Natural killer cell (primary cell): ENCODE results near the gene RBP4. TPM values are rescaled to one million over a fixed set of nuclear protein-coding genes. Genes with fewer than 3 reads are reported as not detected.

ENCODE experiments used
- ATAC-seq, 3 donors: fragments of 150-1000 bp in 2 of 3; fragments of 200-7000 bp in 1 of 3; cut with Tn5 transposase; 1 replicate in 1 of 3; 2 replicates in 2 of 3; pipeline ENCODE4 v1.10.0; 2021; ENCODE audit warnings: mild to moderate bottlenecking in 2 of 3, moderate library complexity in 2 of 3
- DNase-seq, 2 donors: peaks; one replicate each; pipeline versions ENCODE4 v3.0.0 to v3.0.0-alpha.2; 2013 to 2021; ENCODE audit warnings: mixed read lengths in 1 of 2
- H3K27ac ChIP-seq: one replicate; pipeline ENCODE4 v1.5.1; 2013; ENCODE audit warnings: mild to moderate bottlenecking, low read length
- H3K27me3 ChIP-seq: one replicate; pipeline ENCODE4 v1.6.1; 2013; ENCODE audit warnings: low read length; ENCODE audit not compliant: control insufficient read depth, insufficient read depth
- H3K36me3 ChIP-seq: one replicate; pipeline ENCODE4 v1.6.1; 2013; ENCODE audit warnings: low read length; ENCODE audit not compliant: control insufficient read depth, insufficient read depth
- H3K4me1 ChIP-seq: one replicate; pipeline ENCODE4 v1.6.1; 2013; ENCODE audit warnings: low read length; ENCODE audit not compliant: control insufficient read depth, insufficient read depth
- H3K4me3 ChIP-seq: one replicate; pipeline ENCODE4 v1.5.1; 2013; ENCODE audit warnings: low read length
- H3K9me3 ChIP-seq: one replicate; pipeline ENCODE4 v1.6.1; 2013; ENCODE audit warnings: low read length; ENCODE audit not compliant: control insufficient read depth, insufficient read depth
- H3K27ac Mint-ChIP-seq, 2 donors: one replicate each; pipeline ENCODE4 v1.8.0; 2022; ENCODE audit warnings: mild to moderate bottlenecking in 2 of 2, mixed read lengths in 2 of 2, moderate library complexity in 1 of 2
- H3K27me3 Mint-ChIP-seq, 2 donors: one replicate each; pipeline ENCODE4 v1.8.0; 2022; ENCODE audit warnings: low read depth in 2 of 2, mixed read lengths in 2 of 2
- H3K36me3 Mint-ChIP-seq: one replicate; pipeline ENCODE4 v1.8.0; 2022; ENCODE audit warnings: mixed read lengths
- H3K4me1 Mint-ChIP-seq, 2 donors: one replicate each; pipeline ENCODE4 v1.8.0; 2022; ENCODE audit warnings: mixed read lengths in 2 of 2
- H3K4me3 Mint-ChIP-seq: one replicate; pipeline ENCODE4 v1.8.0; 2022; ENCODE audit warnings: mild to moderate bottlenecking, moderate library complexity, mixed read lengths
- H3K9me3 Mint-ChIP-seq, 2 donors: one replicate each; pipeline ENCODE4 v1.8.0; 2022; ENCODE audit warnings: mixed read lengths in 2 of 2
- WGBS: methylation state at CpG from one replicate; pipeline ENCODE4 v1.1.7; 2013; ENCODE audit warnings: missing lambda C conversion rate; ENCODE audit not compliant: insufficient coverage; 5-methylcytosine and 5-hydroxymethylcytosine counted together
- intact Hi-C: fragments of 100-400 bp; cut with micrococcal nuclease; formaldehyde crosslinking; loops from one replicate; pipeline ENCODE4 v1.14.2; 2022
- total RNA-seq, 4 donors: library from RNA; stranded (reverse); fragments of 120-200 nt in 1 of 4; gene quantifications; one replicate each; pipeline versions ENCODE4 v1.2.3 to v1.2.4, GENCODE V29; 2013 to 2022
- TF ChIP-seq, protein P1 (sequence below): fragments of 200-600 bp; IDR thresholded peaks from one replicate; pipeline ENCODE4 v1.8.0; 2022; ENCODE audit warnings: antibody characterized with exemption

The RBP4 gene
- total RNA-seq, 3 donors from 2014 or later (not counting 1 experiment from before 2014, with no cell fraction given) = not detected

GRCh38 chr10:93629647-93630305 lies 28.7 kb upstream of the RBP4 start:
- Mint-ChIP-seq H3K27me3 (peaks cover 0 to 18% of the 10 kb centered on the region in 2 donors), H3K9me3 (no peaks in the 10 kb centered on the region), H3K4me3 (no peak overlapping the region), H3K4me1 (no peaks in the 10 kb centered on the region), H3K27ac (no peak overlapping the region), H3K36me3 (no peaks in the 10 kb centered on the region)
- no peak overlapping the region for H3K27ac ChIP-seq
- DNase-seq (no peak), ATAC-seq (no peak)
- H3K9me3 ChIP-seq = no peaks in the 10 kb centered on the region
- H3K4me1 ChIP-seq = no peaks in the 10 kb centered on the region
- intact Hi-C loops = no loop called here
- no peaks in the 10 kb centered on the region for H3K36me3 ChIP-seq
- 73% methylated on average over 7 of the region's 7 CpGs for WGBS
- H3K27me3 ChIP-seq = no peaks in the 10 kb centered on the region
- TF ChIP-seq, protein P1, sequence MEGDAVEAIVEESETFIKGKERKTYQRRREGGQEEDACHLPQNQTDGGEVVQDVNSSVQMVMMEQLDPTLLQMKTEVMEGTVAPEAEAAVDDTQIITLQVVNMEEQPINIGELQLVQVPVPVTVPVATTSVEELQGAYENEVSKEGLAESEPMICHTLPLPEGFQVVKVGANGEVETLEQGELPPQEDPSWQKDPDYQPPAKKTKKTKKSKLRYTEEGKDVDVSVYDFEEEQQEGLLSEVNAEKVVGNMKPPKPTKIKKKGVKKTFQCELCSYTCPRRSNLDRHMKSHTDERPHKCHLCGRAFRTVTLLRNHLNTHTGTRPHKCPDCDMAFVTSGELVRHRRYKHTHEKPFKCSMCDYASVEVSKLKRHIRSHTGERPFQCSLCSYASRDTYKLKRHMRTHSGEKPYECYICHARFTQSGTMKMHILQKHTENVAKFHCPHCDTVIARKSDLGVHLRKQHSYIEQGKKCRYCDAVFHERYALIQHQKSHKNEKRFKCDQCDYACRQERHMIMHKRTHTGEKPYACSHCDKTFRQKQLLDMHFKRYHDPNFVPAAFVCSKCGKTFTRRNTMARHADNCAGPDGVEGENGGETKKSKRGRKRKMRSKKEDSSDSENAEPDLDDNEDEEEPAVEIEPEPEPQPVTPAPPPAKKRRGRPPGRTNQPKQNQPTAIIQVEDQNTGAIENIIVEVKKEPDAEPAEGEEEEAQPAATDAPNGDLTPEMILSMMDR = no peak
- no peak overlapping the region for H3K4me3 ChIP-seq

DNA sequence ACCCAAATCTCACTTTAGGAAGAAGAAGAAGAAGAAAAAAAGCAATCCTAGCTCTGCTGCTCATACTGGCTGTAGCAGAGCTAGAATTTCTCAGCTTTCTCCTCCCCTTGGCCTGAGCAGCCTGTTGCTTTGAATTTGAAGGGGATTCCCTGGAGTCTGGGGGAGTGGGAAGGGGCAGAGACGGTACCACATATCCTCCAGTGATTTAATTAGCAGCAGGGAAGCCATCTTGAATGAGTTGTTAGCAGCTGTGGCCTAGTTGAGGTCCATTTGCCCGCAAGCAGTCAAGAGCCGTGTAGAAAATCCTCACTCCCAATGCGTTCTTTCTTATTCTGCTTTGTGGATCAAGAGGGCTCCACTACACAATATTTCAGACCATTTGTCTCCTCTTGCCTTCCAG lies 27.8 kb upstream of the RBP4 start:
- H3K36me3 Mint-ChIP-seq = no peaks in the 10 kb centered on the region
- H3K27ac Mint-ChIP-seq = no peak overlapping the region
- intact Hi-C loops = no loop called here
- TF ChIP-seq, protein P1 = no peak
- H3K4me3 ChIP-seq = no peak overlapping the region
- no peak for DNase-seq
- H3K9me3 ChIP-seq = no peaks in the 10 kb centered on the region
- no peaks in the 10 kb centered on the region for H3K9me3 Mint-ChIP-seq
- no peaks in the 10 kb centered on the region for H3K4me1 Mint-ChIP-seq
- 91% methylated on average over 4 of the region's 4 CpGs for WGBS
- H3K27me3 Mint-ChIP-seq = peaks cover 0 to 12% of the 10 kb centered on the region in 2 donors
- H3K36me3 ChIP-seq = no peaks in the 10 kb centered on the region
- H3K4me1 ChIP-seq = no peaks in the 10 kb centered on the region
- ATAC-seq = no peak
- H3K4me3 Mint-ChIP-seq = no peak overlapping the region
- H3K27ac ChIP-seq = no peak overlapping the region
- no peaks in the 10 kb centered on the region for H3K27me3 ChIP-seq

GRCh38 chr10:93622942-93623341 lies 21.9 kb upstream of the RBP4 start:
- intact Hi-C loops = no loop called here
- ATAC-seq = no peak
- DNase-seq = no peak
- H3K36me3 Mint-ChIP-seq = no peaks in the 10 kb centered on the region
- Histone ChIP-seq H3K4me3 (no peak overlapping the region), H3K4me1 (no peaks in the 10 kb centered on the region), H3K27ac (no peak overlapping the region), H3K36me3 (no peaks in the 10 kb centered on the region), H3K27me3 (no peaks in the 10 kb centered on the region), H3K9me3 (no peaks in the 10 kb centered on the region)
- peaks cover 2 to 13% of the 10 kb centered on the region in 2 donors for H3K27me3 Mint-ChIP-seq
- H3K27ac Mint-ChIP-seq = no peak overlapping the region
- no peak overlapping the region for H3K4me3 Mint-ChIP-seq
- TF ChIP-seq, protein P1 = no peak
- no peaks in the 10 kb centered on the region for H3K9me3 Mint-ChIP-seq
- H3K4me1 Mint-ChIP-seq = no peaks in the 10 kb centered on the region
- 95% methylated on average over 1 of the region's 1 CpG for WGBS

- H3K27ac ChIP-seq = no peak overlapping the region
- H3K4me1 ChIP-seq = no peaks in the 10 kb centered on the region
- H3K27me3 Mint-ChIP-seq = peaks cover 2 to 13% of the 10 kb centered on the region in 2 donors
- WGBS = 78% methylated on average over 6 of the region's 7 CpGs
- H3K36me3 ChIP-seq = no peaks in the 10 kb centered on the region
- no peak overlapping the region for H3K4me3 ChIP-seq
- TF ChIP-seq, protein P1 = no peak
- intact Hi-C loops = no loop called here
- H3K27me3 ChIP-seq = no peaks in the 10 kb centered on the region
- H3K9me3 ChIP-seq = no peaks in the 10 kb centered on the region
- ATAC-seq (no peak), DNase-seq (no peak)
- H3K4me1 Mint-ChIP-seq = peaks cover 0 to 2% of the 10 kb centered on the region in 2 donors
- H3K27ac Mint-ChIP-seq = no peak overlapping the region
- no peaks in the 10 kb centered on the region for H3K9me3 Mint-ChIP-seq
- H3K36me3 Mint-ChIP-seq = no peaks in the 10 kb centered on the region
- H3K4me3 Mint-ChIP-seq = no peak overlapping the region
Measured at GRCh38 chr10:93620925-93621324, 19.9 kb upstream of the RBP4 start.
